ENCODE data around the gene GRID1. TPM values are rescaled to one million over a fixed set of nuclear protein-coding genes. Genes with fewer than 3 reads are reported as not detected.

The GRID1 gene
- total RNA-seq, 1 donor, result not detected

DNA sequence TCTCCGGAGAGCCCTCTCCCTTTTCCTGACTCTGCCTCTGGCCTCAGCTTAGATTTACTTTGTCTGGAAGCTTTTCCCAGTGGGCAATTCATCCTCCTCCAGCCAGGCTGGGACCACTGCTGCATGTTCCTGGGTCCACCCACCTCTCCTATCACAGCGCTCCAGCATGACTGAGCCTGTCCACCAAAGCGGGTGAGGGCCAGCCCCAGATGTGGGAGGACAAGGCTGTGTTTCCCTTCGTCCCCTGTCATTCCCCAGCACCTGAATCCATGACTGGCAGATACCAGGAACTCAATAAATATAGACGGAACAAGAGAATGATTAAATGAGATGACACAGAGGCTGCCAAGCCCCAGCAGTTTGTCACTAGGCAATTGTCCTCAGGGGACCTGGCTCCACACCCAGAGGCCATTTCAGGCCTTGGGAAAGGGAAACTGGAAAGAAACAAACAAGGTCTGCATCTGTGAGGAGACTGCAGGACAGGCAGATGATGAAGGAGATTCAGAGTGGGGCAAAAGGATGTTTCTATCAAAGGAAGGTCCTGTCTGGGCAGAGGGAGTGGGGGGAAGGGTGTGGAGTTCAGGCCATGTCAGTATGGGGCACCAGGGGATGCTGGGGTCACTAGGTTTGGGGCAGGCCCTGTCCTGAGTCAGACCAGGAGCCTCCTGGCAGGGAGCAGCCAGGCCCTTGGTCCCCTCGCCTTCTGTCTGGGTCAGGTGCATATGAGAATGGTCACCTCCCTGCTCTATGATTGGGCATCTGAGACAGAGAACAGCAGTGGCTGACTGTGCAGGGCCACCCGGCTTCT, 576.4 kb downstream of the GRID1 start:
- no peak for DNase-seq (ENCODE audit: low read depth)
- H3K4me3 ChIP-seq (ENCODE audit: low read depth, low read length), result no peak overlapping the region
- TF ChIP-seq CTCF (IDR thresholded peaks at IDR 0.05; ENCODE audit: insufficient read depth, low read length), result no peak

GRCh38 chr10:85789125-85789524, 577.5 kb downstream of the GRID1 start:
- TF ChIP-seq CTCF (IDR thresholded peaks at IDR 0.05; ENCODE audit: insufficient read depth, low read length), result no peak
- H3K4me3 ChIP-seq (ENCODE audit: low read depth, low read length), result no peak overlapping the region
- DNase-seq (ENCODE audit: low read depth), result no peak

DNA sequence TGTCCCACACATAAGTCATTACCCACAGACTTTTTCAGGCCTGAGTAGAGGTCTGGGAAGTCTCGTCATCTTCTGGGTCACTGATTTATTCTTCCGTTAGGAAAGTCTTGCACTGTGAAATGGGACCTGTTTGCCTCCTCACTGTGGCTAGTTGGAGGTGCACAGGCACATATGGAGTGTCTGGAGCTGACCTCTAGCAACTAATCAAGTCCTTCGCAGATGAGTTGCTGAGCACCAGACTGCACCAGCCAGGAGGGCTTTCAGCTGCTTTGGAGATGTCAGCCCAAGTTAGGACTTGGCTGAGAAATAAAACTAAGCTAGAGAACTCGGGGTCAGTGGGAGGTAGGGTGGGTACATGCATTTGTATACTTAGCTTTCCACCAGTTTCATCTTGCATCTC, 578.0 kb downstream of the GRID1 start:
- no peak overlapping the region for H3K4me3 ChIP-seq (ENCODE audit: low read depth, low read length)
- no peak for TF ChIP-seq CTCF (IDR thresholded peaks at IDR 0.05; ENCODE audit: insufficient read depth, low read length)
- no peak for DNase-seq (ENCODE audit: low read depth)

DNA sequence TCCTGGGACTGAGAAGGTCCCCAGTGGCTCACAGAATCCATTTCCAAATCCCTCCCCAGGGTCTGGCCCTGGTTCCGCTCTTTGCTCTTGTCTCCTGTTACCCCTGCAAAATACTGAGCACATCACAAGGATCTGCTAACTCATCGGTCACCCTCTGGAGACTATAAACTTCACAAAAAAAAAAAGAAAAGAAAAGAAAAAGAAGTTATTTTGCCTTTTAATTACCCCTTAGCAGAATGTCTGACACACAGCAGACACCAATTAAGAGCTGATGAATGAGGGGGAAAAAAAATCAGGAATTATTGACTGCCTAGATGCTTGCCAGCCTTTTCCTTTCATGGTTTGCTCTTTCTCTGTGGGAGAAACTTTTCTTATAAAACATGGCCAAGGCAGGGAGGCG, 578.7 kb downstream of the GRID1 start:
- H3K4me3 ChIP-seq (ENCODE audit: low read depth, low read length), result no peak overlapping the region
- no peak for TF ChIP-seq CTCF (IDR thresholded peaks at IDR 0.05; ENCODE audit: insufficient read depth, low read length)
- no peak for DNase-seq (ENCODE audit: low read depth)

DNA sequence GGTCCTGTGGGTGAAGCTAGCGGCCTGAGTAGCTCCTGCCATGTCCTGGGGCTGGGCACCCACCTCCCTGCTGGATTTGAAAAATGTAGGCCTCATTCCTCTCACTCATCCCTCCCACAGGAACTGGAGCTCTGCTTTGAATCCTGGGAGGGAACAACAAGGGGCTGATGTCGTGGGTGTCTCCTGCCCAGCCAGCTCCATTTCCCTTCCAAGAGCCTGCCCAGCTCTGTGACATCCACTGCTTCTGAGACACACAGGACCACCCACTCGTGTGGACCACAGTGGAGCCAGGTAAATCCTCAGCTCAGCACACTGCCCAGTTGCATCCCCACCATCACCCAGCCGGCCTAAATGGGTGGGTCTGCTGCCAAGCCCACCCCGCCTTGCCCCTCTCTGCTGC, 579.2 kb downstream of the GRID1 start:
- no peak for DNase-seq (ENCODE audit: low read depth)
- TF ChIP-seq CTCF (IDR thresholded peaks at IDR 0.05; ENCODE audit: insufficient read depth, low read length), result no peak
- no peak overlapping the region for H3K4me3 ChIP-seq (ENCODE audit: low read depth, low read length)

- no peak for TF ChIP-seq CTCF (IDR thresholded peaks at IDR 0.05; ENCODE audit: insufficient read depth, low read length)
- DNase-seq (ENCODE audit: low read depth), result no peak
- H3K4me3 ChIP-seq (ENCODE audit: low read depth, low read length), result no peak overlapping the region
These were observed 580.1 kb downstream of the GRID1 start for GRCh38 chr10:85786401-85786899.

All from fibroblast of the aortic adventitia (primary cell).